OCI-LY1 (cell line): ENCODE results near the gene DNAJC16.

Experiments
- EZH2 ChIP-seq: fragments of 200-600 bp; sonication (generic), shearing (Covaris generic); IDR thresholded peaks from 2 replicates; pipeline ENCODE4 v1.8.0; 2017; ENCODE audit warnings: borderline replicate concordance, mixed run types, mild to moderate bottlenecking, antibody characterized with exemption, low read length, moderate library complexity, mixed read lengths
- TF ChIP-seq, protein P1 (sequence below): fragments of 200-600 bp; sonication (generic), shearing (Covaris generic); IDR thresholded peaks from 2 replicates; pipeline ENCODE4 v1.5.1; 2017; ENCODE audit warnings: mild to moderate bottlenecking, antibody characterized with exemption, low read length, moderate library complexity, mixed read lengths

DNA sequence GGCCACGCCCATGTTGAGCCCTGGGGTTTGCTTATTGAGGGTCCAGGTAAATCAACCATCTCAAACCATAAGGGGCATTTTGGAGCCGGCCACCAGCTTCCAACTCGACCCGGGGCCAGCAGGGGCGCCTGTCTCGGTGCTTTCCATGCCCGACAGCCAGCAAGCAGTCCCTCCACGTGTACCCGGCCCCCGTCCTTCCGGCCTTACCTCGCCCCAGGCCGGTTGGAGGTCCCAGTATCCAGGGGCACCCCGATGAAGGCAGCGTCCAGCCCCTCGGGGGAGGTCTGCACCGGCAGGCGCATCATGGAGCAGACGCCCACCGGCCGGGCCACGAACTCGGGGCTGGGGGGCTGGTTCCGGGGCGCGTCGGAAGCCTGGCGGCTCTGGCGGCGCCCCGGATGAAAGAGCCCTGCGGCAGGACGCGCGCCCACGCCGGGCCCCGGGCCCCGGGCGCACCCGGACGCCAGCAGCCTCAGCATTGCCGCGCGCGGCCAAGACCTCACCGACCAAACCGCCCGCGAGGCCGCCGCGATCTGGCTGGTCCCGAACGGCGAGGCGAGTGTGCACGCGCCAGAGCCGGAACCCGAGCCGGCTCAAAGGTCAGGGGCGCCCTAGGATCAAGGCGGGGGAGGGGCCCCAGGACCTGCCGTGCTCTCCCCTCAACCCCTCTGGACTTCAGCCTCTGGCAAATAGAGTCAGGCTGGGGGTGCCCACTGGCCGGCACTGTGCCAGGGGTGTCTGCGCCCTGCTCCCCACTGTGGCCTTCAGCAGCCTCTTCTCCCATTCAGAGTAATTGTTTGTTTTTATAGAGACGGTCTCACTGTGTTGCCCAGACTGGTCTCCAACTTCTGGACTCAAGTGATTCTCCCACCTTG, 58.1 kb downstream of the DNAJC16 start, which contains the start of gene AGMAT:
- TF ChIP-seq, protein P1, sequence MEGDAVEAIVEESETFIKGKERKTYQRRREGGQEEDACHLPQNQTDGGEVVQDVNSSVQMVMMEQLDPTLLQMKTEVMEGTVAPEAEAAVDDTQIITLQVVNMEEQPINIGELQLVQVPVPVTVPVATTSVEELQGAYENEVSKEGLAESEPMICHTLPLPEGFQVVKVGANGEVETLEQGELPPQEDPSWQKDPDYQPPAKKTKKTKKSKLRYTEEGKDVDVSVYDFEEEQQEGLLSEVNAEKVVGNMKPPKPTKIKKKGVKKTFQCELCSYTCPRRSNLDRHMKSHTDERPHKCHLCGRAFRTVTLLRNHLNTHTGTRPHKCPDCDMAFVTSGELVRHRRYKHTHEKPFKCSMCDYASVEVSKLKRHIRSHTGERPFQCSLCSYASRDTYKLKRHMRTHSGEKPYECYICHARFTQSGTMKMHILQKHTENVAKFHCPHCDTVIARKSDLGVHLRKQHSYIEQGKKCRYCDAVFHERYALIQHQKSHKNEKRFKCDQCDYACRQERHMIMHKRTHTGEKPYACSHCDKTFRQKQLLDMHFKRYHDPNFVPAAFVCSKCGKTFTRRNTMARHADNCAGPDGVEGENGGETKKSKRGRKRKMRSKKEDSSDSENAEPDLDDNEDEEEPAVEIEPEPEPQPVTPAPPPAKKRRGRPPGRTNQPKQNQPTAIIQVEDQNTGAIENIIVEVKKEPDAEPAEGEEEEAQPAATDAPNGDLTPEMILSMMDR: no peak
- no peak for TF ChIP-seq EZH2
